Body of pancreas (tissue), 4 donors: ENCODE results near the gene ERMN. TPM values are rescaled to one million over a fixed set of nuclear protein-coding genes. Genes with fewer than 3 reads are reported as not detected.

ENCODE experiments used
- ATAC-seq: fragments of 150-250 bp; one replicate; pipeline ENCODE4 v1.9.1; 2016
- DNase-seq, 4 donors: peaks; one replicate each; pipeline ENCODE4 v3.0.0-alpha.2; 2019
- H3K27ac ChIP-seq, 4 donors: fragments of 200-600 bp; sonication (generic); 1 replicate in 3 of 4; 2 replicates in 1 of 4; pipeline versions ENCODE4 v1.5.1 to v1.6.1; 2016 to 2019; ENCODE audit warnings: mild to moderate bottlenecking in 1 of 4, mixed read lengths in 1 of 4, moderate library complexity in 1 of 4
- H3K27me3 ChIP-seq, 2 donors: fragments of 200-600 bp; sonication (generic); one replicate each; pipeline ENCODE4 v1.6.0; 2016; ENCODE audit warnings: mild to moderate bottlenecking in 1 of 2
- H3K36me3 ChIP-seq, 2 donors: fragments of 200-600 bp; sonication (generic); replicated peaks in 1 of 2; 2 replicates each; pipeline ENCODE4 v1.5.1; 2016; ENCODE audit warnings: low read depth in 2 of 2; ENCODE audit not compliant: insufficient read depth in 1 of 2
- H3K4me1 ChIP-seq: fragments of 200-600 bp; sonication (generic); one replicate; pipeline ENCODE4 v1.6.0; 2016
- H3K4me3 ChIP-seq, 2 donors: fragments of 200-600 bp; sonication (generic); 1 replicate in 1 of 2; 2 replicates in 1 of 2; pipeline ENCODE4 v1.5.1; 2016 to 2019
- H3K9me3 ChIP-seq, 3 donors: fragments of 200-600 bp; sonication (generic); 1 replicate in 2 of 3; 2 replicates in 1 of 3; pipeline ENCODE4 v1.5.1; 2016
- POLR2A ChIP-seq, 3 donors: fragments of 450-650 bp; IDR thresholded peaks; one replicate each; pipeline ENCODE4 v1.6.1; 2016; ENCODE audit warnings: antibody characterized with exemption in 3 of 3, mild to moderate bottlenecking in 2 of 3
- WGBS, 2 donors: methylation state at CpG; one replicate each; pipeline ENCODE4 v1.1.5; 2017; 5-methylcytosine and 5-hydroxymethylcytosine counted together
- intact Hi-C: fragments of 100-400 bp; cut with DNase I; formaldehyde crosslinking; loops from one replicate; pipeline ENCODE4 v1.15.1; 2023
- total RNA-seq, 2 donors: library from RNA; depleted of rRNA; stranded (reverse); fragments of >200 nt; gene quantifications; one replicate each; pipeline ENCODE4 v1.1.0, GENCODE V29; 2016
- TF ChIP-seq, protein P1 (sequence below), 7 experiments: fragments of 450-650 bp in 4 of 7; fragments of 200-600 bp in 3 of 7; sonication (generic) in 3 of 7; IDR thresholded peaks; one replicate each; pipeline ENCODE4 v1.5.1; 2016 to 2019; ENCODE audit warnings: antibody characterized with exemption in 7 of 7

ERMN gene
- total RNA-seq, 2 donors from 2014 or later: 0.26 TPM; not detected in 1

- no peaks in the 10 kb centered on the region for H3K36me3 ChIP-seq
- peak; percentile 88 for ATAC-seq
- WGBS, 2 donors: 21 to 22% methylated on average over 9 of the region's 9 CpGs
- H3K27ac ChIP-seq: no peak overlapping the region
- no peaks in the 10 kb centered on the region for H3K9me3 ChIP-seq
- intact Hi-C loops: loop anchor here (10.0 kb wide), 1 partner anchor 702 kb away; no protein-coding TSS in a partner anchor
- DNase-seq: peak; percentile 16 to 37 (median 30)
- H3K27me3 ChIP-seq: no peaks in the 10 kb centered on the region
- H3K4me1 ChIP-seq: no peaks in the 10 kb centered on the region
- TF ChIP-seq, protein P1, sequence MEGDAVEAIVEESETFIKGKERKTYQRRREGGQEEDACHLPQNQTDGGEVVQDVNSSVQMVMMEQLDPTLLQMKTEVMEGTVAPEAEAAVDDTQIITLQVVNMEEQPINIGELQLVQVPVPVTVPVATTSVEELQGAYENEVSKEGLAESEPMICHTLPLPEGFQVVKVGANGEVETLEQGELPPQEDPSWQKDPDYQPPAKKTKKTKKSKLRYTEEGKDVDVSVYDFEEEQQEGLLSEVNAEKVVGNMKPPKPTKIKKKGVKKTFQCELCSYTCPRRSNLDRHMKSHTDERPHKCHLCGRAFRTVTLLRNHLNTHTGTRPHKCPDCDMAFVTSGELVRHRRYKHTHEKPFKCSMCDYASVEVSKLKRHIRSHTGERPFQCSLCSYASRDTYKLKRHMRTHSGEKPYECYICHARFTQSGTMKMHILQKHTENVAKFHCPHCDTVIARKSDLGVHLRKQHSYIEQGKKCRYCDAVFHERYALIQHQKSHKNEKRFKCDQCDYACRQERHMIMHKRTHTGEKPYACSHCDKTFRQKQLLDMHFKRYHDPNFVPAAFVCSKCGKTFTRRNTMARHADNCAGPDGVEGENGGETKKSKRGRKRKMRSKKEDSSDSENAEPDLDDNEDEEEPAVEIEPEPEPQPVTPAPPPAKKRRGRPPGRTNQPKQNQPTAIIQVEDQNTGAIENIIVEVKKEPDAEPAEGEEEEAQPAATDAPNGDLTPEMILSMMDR (IDR thresholded peaks at IDR 0.05): peak; percentile 59 to 83 (median 69)
- no peak for TF ChIP-seq POLR2A (IDR thresholded peaks at IDR 0.05)
- H3K4me3 ChIP-seq: no peak overlapping the region
These were observed 23.0 kb downstream of the ERMN start for GRCh38 chr2:157302492-157303099.

DNA sequence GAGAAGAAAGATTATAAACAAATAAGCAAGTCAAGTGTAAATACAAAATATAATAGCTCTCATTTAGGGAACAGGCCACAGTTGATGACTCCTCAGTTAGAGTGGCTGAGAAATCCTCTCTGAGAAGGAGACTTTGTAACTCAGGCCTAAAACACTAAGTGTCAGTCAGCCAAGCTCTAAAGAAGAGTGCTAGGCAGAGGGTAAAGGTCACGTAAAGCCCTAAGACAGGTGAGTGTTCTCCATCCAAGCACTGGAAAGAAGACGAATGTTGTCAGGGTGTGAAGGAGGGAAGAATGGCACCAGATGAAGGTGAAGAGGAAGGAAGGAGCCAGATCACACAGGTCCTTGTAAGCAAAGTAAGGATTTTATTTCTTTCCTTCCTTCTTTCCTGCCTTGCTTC, 24.3 kb downstream of the ERMN start:
- Histone ChIP-seq H3K36me3 (no peaks in the 10 kb centered on the region), H3K27ac (no peak overlapping the region), H3K4me1 (no peaks in the 10 kb centered on the region), H3K9me3 (no peaks in the 10 kb centered on the region), H3K27me3 (no peaks in the 10 kb centered on the region), H3K4me3 (no peak overlapping the region)
- WGBS, 2 donors: 85% methylated on average over 2 of the region's 2 CpGs
- no peak for ATAC-seq
- intact Hi-C loops: loop anchor here (10.0 kb wide), 1 partner anchor 703 kb away; no protein-coding TSS in a partner anchor
- no peak for DNase-seq
- TF ChIP-seq POLR2A (IDR thresholded peaks at IDR 0.05): no peak
- TF ChIP-seq, protein P1 (IDR thresholded peaks at IDR 0.05): no peak

DNA sequence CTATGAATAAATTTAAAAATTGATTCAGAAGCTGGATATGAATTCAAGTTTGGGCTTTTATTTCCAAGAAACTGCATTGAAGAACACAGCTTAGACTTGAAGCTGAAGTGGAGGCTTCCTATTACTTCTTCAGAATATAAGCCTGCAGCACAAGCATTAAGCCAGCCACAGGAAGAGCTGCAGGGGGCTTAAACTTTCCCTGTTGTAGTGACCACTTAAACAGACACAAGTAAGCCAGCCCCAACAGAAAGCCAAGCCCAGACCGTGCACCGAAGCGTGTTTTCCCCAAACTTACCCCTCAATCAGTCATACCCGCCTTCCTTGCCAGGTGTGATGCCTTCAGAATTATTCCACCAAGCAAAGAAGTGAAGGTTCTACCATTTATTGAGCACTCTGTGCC, 28.7 kb downstream of the ERMN start:
- Histone ChIP-seq H3K4me3 (no peak overlapping the region), H3K9me3 (no peaks in the 10 kb centered on the region), H3K36me3 (no peaks in the 10 kb centered on the region), H3K4me1 (no peaks in the 10 kb centered on the region), H3K27me3 (no peaks in the 10 kb centered on the region), H3K27ac (no peak overlapping the region)
- ATAC-seq (no peak), DNase-seq (no peak)
- TF ChIP-seq POLR2A (IDR thresholded peaks at IDR 0.05): no peak
- TF ChIP-seq, protein P1 (IDR thresholded peaks at IDR 0.05): no peak
- intact Hi-C loops: no loop called here
- 87 to 93% methylated on average over 4 of the region's 4 CpGs for WGBS, 2 donors

GRCh38 chr2:157296490-157296889, 29.1 kb downstream of the ERMN start:
- no peak overlapping the region for H3K4me3 ChIP-seq
- DNase-seq (no peak), ATAC-seq (no peak)
- no peak overlapping the region for H3K27ac ChIP-seq
- no peaks in the 10 kb centered on the region for H3K36me3 ChIP-seq
- TF ChIP-seq POLR2A (IDR thresholded peaks at IDR 0.05): no peak
- TF ChIP-seq, protein P1 (IDR thresholded peaks at IDR 0.05): no peak
- intact Hi-C loops: no loop called here
- H3K9me3 ChIP-seq: no peaks in the 10 kb centered on the region
- H3K4me1 ChIP-seq: no peaks in the 10 kb centered on the region
- no peaks in the 10 kb centered on the region for H3K27me3 ChIP-seq
- 14 to 19% methylated on average over 1 of the region's 1 CpG for WGBS, 2 donors

DNA sequence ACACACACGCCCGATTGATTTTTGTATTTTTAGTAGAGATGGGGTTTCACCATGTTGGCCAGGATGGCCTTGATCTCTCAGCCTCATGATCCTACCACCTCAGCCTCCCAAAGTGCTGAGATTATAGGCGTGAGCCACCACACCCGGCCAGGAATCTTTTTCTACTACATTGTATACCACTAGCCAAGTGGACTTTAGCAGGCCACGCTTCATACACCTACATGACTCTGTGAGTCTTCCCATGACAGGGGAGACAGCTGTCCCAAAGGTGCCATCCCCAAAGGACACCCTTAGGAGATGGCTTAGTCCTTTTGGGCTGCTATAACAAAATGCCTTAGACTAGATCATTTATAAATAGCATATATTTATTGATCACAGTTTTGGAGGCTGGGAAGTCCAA, 32.8 kb downstream of the ERMN start:
- ATAC-seq (no peak), DNase-seq (no peak)
- no peak overlapping the region for H3K4me3 ChIP-seq
- intact Hi-C loops: no loop called here
- H3K27ac ChIP-seq: no peak overlapping the region
- peaks cover 4% of the 10 kb centered on the region for H3K4me1 ChIP-seq
- 87 to 89% methylated on average over 5 of the region's 5 CpGs for WGBS, 2 donors
- no peaks in the 10 kb centered on the region for H3K36me3 ChIP-seq
- H3K9me3 ChIP-seq: no peaks in the 10 kb centered on the region
- no peak for TF ChIP-seq POLR2A (IDR thresholded peaks at IDR 0.05)
- TF ChIP-seq, protein P1 (IDR thresholded peaks at IDR 0.05): no peak
- H3K27me3 ChIP-seq: no peaks in the 10 kb centered on the region
